ENCODE measurements around the gene TFPI. TPM values are rescaled to one million over a fixed set of nuclear protein-coding genes. Genes with fewer than 3 reads are reported as not detected.
"Not testable (repeated sequence)": the region's sequence is repeated elsewhere in the genome, so short reads cannot be mapped to it uniquely, and the experiment has no call there.

The TFPI gene
- total RNA-seq, 1 experiment from 2014 or later, result 65.7 TPM

DNA sequence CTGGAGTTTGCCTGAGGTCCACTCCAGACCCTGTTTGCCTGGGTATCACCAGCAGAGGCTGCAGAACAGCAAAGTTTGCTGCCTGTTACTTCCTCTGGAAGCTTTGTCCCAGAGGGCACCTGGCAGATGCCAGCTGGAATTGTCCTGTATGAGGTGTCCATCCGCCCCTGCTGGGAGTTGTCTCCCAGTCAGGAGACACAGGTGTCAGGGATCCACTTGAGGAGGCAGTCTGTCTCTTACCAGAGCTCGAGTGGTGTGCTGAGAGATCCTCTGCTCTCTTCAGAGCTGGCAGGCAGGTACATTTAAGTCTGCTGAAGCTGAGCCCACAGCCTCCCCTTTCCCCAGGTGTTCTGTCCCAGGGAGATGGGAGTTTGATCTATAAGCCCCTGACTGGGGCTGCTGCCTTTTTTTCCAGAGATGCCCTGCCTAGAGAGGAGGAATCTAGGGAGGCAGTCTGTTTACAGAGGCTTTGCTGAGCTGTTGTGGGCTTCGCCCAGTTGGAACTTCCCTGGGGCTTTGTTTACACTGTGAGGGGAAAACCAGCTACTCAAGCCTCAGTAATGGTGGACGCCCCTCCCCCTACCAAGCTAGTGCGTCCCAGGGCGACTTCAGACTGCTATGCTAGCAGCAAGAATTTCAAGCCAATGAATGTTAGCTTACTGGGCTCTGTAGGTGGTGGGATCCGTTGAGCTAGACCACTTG is 34.7 kb downstream of the TFPI start:
- no peaks in the 10 kb centered on the region for H3K36me3 ChIP-seq (ENCODE audit: low read depth)
- TF ChIP-seq, protein P1, sequence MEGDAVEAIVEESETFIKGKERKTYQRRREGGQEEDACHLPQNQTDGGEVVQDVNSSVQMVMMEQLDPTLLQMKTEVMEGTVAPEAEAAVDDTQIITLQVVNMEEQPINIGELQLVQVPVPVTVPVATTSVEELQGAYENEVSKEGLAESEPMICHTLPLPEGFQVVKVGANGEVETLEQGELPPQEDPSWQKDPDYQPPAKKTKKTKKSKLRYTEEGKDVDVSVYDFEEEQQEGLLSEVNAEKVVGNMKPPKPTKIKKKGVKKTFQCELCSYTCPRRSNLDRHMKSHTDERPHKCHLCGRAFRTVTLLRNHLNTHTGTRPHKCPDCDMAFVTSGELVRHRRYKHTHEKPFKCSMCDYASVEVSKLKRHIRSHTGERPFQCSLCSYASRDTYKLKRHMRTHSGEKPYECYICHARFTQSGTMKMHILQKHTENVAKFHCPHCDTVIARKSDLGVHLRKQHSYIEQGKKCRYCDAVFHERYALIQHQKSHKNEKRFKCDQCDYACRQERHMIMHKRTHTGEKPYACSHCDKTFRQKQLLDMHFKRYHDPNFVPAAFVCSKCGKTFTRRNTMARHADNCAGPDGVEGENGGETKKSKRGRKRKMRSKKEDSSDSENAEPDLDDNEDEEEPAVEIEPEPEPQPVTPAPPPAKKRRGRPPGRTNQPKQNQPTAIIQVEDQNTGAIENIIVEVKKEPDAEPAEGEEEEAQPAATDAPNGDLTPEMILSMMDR (conservative IDR thresholded peaks at IDR 0.05), result no peak
- TF ChIP-seq EZH2 (IDR thresholded peaks at IDR 0.05; ENCODE audit: low read depth), result no peak
- no TSS peak for BruUV-seq (replicated peaks)
- H3K4me2 ChIP-seq, result no peak overlapping the region
- H3F3A ChIP-seq (ENCODE audit: insufficient read depth, low read depth), result no peaks in the 10 kb centered on the region
- H3K4me1 ChIP-seq (replicated peaks; ENCODE audit: insufficient read depth), result no peaks in the 10 kb centered on the region
- H3K79me2 ChIP-seq (ENCODE audit: low read depth), result no peaks in the 10 kb centered on the region
- no peaks in the 10 kb centered on the region for H3K9me3 ChIP-seq (ENCODE audit: insufficient read depth, low read depth)
- no peak overlapping the region for H3K27ac ChIP-seq
- no peak overlapping the region for H2AFZ ChIP-seq
- ChIA-PET CTCF (no interaction called here), POLR2A (ENCODE audit: unreplicated experiment) (no interaction called here)
- no peak for DNase-seq
- intact Hi-C loops (cut with micrococcal nuclease; ENCODE audit: unreplicated experiment), result no loop called here
- no peaks in the 10 kb centered on the region for H4K20me1 ChIP-seq (ENCODE audit: insufficient read depth)
- no peak overlapping the region for H3K4me3 ChIP-seq
- no peaks in the 10 kb centered on the region for H3K27me3 ChIP-seq (ENCODE audit: insufficient read depth, low read depth)
- no peaks in the 10 kb centered on the region for H3K9me2 ChIP-seq (ENCODE audit: insufficient read depth)

DNA sequence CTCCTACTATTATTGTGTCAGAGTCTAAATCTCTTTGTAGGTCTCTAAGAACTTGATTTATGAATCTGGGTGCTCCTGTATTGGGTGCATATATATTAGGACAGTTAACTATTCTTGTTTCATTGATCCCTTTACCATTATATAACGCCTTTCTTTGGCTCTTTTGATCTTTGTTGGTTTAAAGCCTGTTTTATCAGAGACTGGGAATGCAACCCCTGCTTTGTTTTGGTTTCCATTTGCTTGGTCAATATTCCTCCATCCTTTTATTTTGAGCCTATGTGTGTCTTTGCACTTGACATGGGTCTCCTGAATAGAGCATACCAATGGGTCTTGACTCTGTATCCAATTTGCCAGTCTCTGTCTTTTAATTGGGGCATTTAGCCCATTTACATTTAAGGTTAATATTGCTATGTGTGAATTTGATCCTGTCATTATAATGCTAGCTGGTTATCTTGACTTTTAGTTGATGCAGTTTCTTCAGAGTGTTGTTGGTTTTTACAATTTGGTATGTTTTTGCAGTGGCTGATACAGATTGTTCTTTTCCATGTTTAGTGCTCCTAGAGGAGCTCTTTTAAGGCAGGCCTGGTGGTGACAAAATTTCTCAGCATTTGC is 36.4 kb downstream of the TFPI start:
- H3K36me3 ChIP-seq (ENCODE audit: low read depth); DNase-seq; H2AFZ ChIP-seq; BruUV-seq (replicated peaks); H3K9me2 ChIP-seq (ENCODE audit: insufficient read depth); H3K4me3 ChIP-seq; H3K27me3 ChIP-seq (ENCODE audit: insufficient read depth, low read depth); CTCF ChIA-PET; H3K79me2 ChIP-seq (ENCODE audit: low read depth); intact Hi-C loops (cut with micrococcal nuclease; ENCODE audit: unreplicated experiment); H3K4me1 ChIP-seq (replicated peaks; ENCODE audit: insufficient read depth); H3K27ac ChIP-seq; H3K4me2 ChIP-seq; H3K9me3 ChIP-seq (ENCODE audit: insufficient read depth, low read depth); POLR2A ChIA-PET (ENCODE audit: unreplicated experiment); H4K20me1 ChIP-seq (ENCODE audit: insufficient read depth); H3F3A ChIP-seq (ENCODE audit: insufficient read depth, low read depth): not testable (repeated sequence)

DNA sequence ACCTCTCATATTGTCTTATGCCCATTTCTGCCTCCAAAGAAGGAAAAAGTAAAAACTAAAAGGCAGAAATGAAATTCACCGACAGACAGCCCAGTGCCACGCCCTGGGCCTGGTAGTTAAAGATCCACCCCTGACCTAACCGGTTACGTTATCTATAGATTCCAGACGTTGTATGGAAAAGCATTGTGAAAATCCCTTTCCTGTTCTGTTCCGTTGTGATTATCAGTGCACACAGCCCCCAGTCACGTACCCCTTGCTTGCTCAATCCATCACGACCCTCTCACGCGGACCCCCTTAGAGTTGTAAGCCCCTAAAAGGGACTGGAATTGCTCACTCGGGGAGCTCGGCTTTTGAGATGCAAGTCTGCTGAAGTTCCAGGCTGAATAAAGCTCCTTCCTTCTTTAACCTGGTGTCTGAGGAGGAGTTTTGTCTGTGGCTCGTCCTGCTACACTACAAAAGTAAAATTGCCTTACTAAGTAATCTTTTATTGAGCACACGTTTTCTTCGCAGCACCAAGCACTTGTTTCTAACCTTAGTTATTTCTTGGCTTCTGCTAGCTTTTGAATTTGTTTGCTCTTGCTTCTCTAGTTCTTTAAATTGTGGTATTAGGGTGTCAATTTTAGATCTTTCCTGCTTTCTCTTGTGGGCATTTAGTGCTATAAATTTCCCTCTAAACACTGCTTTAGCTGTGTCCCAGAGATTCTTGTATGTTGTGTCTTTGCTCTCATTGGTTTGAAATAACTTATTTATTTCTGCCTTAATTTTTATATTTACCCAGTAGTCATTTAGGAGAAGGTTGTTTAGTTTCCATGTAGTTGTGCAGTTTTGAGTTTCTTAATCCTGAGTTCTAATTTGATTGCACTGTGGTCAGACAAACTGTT is 37.4 kb downstream of the TFPI start:
- intact Hi-C loops (cut with micrococcal nuclease; ENCODE audit: unreplicated experiment); CTCF ChIA-PET; H3K9me3 ChIP-seq (ENCODE audit: insufficient read depth, low read depth); H3K9me2 ChIP-seq (ENCODE audit: insufficient read depth); H3K27ac ChIP-seq; H3K27me3 ChIP-seq (ENCODE audit: insufficient read depth, low read depth); H3K36me3 ChIP-seq (ENCODE audit: low read depth); H3K4me1 ChIP-seq (replicated peaks; ENCODE audit: insufficient read depth); H2AFZ ChIP-seq; BruUV-seq (replicated peaks); POLR2A ChIA-PET (ENCODE audit: unreplicated experiment); H3F3A ChIP-seq (ENCODE audit: insufficient read depth, low read depth); DNase-seq; H3K4me2 ChIP-seq; H3K79me2 ChIP-seq (ENCODE audit: low read depth); H3K4me3 ChIP-seq; H4K20me1 ChIP-seq (ENCODE audit: insufficient read depth): not testable (repeated sequence)

DNA sequence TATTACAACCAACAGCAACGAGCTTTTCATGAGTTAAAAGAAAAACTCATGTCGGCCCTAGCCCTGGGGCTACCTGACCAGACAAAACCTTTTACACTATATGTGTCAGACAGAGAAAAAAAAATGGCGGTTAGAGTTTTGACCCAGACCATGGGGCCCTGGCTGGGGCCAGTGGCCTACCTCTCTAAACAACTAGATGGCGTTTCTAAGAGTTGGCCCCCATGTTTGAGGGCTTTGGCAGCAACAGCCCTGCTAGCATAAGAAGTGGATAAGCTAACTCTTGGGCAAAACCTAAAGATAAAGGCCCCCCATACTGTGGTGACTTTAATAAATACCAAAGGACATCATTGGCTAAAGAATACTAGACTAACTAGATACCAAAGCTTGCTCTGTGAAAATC is 39.3 kb downstream of the TFPI start:
- Histone ChIP-seq H3K4me1 (replicated peaks; ENCODE audit: insufficient read depth) (no peaks in the 10 kb centered on the region), H2AFZ (no peak overlapping the region), H3K9me2 (ENCODE audit: insufficient read depth) (no peaks in the 10 kb centered on the region), H3K36me3 (ENCODE audit: low read depth) (no peaks in the 10 kb centered on the region), H3K4me3 (no peak overlapping the region), H3K4me2 (no peak overlapping the region), H3K9me3 (ENCODE audit: insufficient read depth, low read depth) (no peaks in the 10 kb centered on the region), H3K79me2 (ENCODE audit: low read depth) (no peaks in the 10 kb centered on the region), H3K27me3 (ENCODE audit: insufficient read depth, low read depth) (no peaks in the 10 kb centered on the region), H3K27ac (no peak overlapping the region), H4K20me1 (ENCODE audit: insufficient read depth) (no peaks in the 10 kb centered on the region), H3F3A (ENCODE audit: insufficient read depth, low read depth) (no peaks in the 10 kb centered on the region)
- BruUV-seq (replicated peaks), result no TSS peak
- DNase-seq, result no peak
- TF ChIP-seq EZH2 (IDR thresholded peaks at IDR 0.05; ENCODE audit: low read depth), result no peak
- intact Hi-C loops (cut with micrococcal nuclease; ENCODE audit: unreplicated experiment), result no loop called here
- POLR2A ChIA-PET (ENCODE audit: unreplicated experiment), result no interaction called here
- CTCF ChIA-PET, result no interaction called here

DNA sequence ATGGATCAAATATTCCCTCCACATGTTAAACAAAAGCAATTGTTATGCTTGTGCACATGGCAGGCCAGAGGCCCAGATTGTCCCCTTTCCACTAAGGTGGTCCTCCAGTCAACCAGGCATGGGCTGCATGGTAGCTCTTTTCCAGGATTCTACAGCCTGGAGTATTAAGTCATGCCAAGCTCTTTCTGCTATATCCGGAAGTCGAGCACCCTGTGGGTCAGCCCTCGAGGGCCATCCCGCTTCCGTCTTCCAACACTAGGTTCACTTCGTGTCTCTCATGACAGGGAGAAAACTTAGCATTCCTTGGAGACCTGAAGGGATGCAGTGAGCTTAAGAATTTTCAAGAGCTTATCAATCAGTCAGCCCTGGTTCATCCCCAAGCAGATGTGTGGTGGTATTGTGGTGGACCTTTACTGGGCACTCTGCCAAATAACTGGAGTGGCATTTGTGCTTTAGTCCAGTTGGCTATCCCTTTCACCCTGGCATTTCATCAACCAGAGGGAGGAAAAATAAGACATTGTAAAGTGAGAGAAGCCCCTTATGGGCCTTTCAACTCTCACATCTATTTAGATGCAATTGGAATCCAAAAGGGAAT is 39.9 kb downstream of the TFPI start:
- H3F3A ChIP-seq (ENCODE audit: insufficient read depth, low read depth); H4K20me1 ChIP-seq (ENCODE audit: insufficient read depth); H3K36me3 ChIP-seq (ENCODE audit: low read depth); H3K4me1 ChIP-seq (replicated peaks; ENCODE audit: insufficient read depth); H3K4me3 ChIP-seq; CTCF ChIA-PET; DNase-seq; intact Hi-C loops (cut with micrococcal nuclease; ENCODE audit: unreplicated experiment); H3K27ac ChIP-seq; H3K79me2 ChIP-seq (ENCODE audit: low read depth); H3K9me3 ChIP-seq (ENCODE audit: insufficient read depth, low read depth); POLR2A ChIA-PET (ENCODE audit: unreplicated experiment); BruUV-seq (replicated peaks); H2AFZ ChIP-seq; H3K9me2 ChIP-seq (ENCODE audit: insufficient read depth); H3K4me2 ChIP-seq; H3K27me3 ChIP-seq (ENCODE audit: insufficient read depth, low read depth): not testable (repeated sequence)

DNA sequence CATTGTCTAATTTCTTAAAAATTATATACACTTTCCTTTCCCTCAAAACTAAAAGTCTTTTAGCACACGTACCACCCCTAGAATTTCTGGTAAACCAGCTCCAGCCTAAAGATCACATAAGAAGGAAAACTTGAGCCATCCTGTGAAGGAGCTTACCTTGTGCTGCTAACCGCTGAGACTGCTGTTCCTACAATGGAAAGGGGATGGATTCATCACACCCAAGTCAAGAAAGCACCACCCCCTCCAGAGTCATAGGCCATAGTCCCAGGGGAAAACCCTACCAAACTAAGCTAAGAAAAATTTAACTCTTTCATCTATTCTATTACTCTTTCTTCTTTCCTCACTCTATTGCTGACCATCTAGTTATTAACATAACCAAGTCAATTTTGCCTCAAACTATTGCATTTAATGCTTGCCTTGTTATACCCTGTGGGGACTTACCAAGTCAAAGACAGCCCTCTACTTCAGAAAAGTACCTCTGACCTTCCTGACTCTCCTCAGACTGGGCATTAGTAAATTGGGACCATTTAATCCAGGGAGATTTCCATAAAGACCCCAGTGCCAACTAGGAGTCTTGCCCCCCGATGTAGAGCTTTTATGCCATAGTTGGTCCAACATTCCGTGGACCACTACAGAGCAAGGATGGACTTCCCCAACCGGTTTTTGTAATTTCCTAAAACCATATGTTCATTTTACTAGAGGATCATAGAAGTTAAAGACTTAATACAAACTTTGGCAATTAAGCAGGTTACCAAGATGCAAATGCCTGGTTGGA is 40.6 kb downstream of the TFPI start:
- intact Hi-C loops (cut with micrococcal nuclease; ENCODE audit: unreplicated experiment); H3K4me3 ChIP-seq; H3K9me3 ChIP-seq (ENCODE audit: insufficient read depth, low read depth); DNase-seq; H3K4me1 ChIP-seq (replicated peaks; ENCODE audit: insufficient read depth); H3K27ac ChIP-seq; POLR2A ChIA-PET (ENCODE audit: unreplicated experiment); H3K79me2 ChIP-seq (ENCODE audit: low read depth); H3K4me2 ChIP-seq; H3K9me2 ChIP-seq (ENCODE audit: insufficient read depth); CTCF ChIA-PET; H3K27me3 ChIP-seq (ENCODE audit: insufficient read depth, low read depth); BruUV-seq (replicated peaks); H3F3A ChIP-seq (ENCODE audit: insufficient read depth, low read depth); H3K36me3 ChIP-seq (ENCODE audit: low read depth); H4K20me1 ChIP-seq (ENCODE audit: insufficient read depth); H2AFZ ChIP-seq: not testable (repeated sequence)

Data from PC-9 (cell line).